ENCODE data around the gene ARHGAP23.

DNA sequence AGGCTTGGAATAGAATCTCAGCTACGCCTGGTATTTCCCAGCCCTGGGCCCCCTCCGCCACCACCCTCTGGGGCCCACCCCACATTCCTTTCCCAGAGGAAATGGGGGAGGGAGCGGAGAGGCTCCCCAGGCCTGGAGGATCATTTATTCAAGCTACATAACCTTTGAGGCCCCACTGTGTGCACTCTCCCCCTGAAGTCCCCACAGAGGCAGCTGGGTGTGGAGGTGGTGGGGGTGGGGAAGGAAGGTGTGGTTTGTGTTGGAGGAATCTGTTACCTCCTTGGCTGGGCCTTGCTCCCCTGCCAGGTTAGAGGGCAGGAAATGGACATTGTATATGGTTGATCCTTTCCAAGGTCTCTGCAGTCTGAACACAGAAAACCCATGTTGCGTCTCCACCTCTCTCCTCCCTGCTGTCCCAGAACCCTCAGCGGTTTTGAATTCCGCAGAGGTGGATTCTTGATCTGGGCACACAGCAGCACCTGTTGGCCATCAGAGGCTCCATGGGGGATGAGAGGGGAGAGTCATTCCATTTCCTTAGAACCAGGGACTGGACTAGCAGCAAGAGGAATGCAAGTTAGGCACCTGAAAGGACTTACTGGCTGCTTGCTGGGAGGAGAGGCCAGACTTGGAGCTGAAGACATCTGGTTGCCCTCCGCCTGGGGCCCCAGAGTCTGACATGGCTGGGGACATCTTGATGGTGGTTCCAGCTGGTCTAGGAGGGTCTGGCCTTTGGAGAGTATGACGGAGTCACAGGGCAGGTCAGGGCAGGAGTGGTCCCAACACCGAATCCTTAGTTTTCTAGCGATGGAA, 23.0 kb downstream of the ARHGAP23 start:
- TF ChIP-seq POLR2AphosphoS5 (IDR thresholded peaks at IDR 0.05) = peak in 1 of 3 donors; percentile 15
- no peak for TF ChIP-seq CTCF (IDR thresholded peaks at IDR 0.05)
- no peak for TF ChIP-seq POLR2A (IDR thresholded peaks at IDR 0.05)

Measured in stomach (tissue), 4 donors.